H9 (cell line): ENCODE measurements around the gene USP28. TPM values are rescaled to one million over a fixed set of nuclear protein-coding genes. Genes with fewer than 3 reads are reported as not detected.
A peak's percentile ranks its signal among the peaks of the same experiment; 100 is the strongest.

ENCODE experiments used
- DNase-seq: peaks from one replicate; pipeline ENCODE4 v3.0.0-alpha.2; 2017
- H2AFZ ChIP-seq: one replicate; pipeline ENCODE4 v1.6.1; 2013; ENCODE audit warnings: mild to moderate bottlenecking, low read length, control low read depth, moderate library complexity
- H2AK5ac ChIP-seq: 2 replicates; pipeline ENCODE4 v1.6.1; 2013; ENCODE audit warnings: low read length, control low read depth, mixed read lengths; ENCODE audit not compliant: insufficient read length
- H2BK120ac ChIP-seq: one replicate; pipeline ENCODE4 v1.6.1; 2013; ENCODE audit warnings: low read depth, mild to moderate bottlenecking, low read length, control low read depth, inconsistent platforms; ENCODE audit not compliant: poor library complexity, severe bottlenecking
- H2BK12ac ChIP-seq: 2 replicates; pipeline ENCODE4 v1.6.1; 2013; ENCODE audit warnings: low read length, control low read depth, mixed read lengths, low read depth; ENCODE audit not compliant: insufficient read length
- H2BK15ac ChIP-seq: 2 replicates; pipeline ENCODE4 v1.6.1; 2013; ENCODE audit warnings: low read depth, low read length, control low read depth
- H2BK20ac ChIP-seq: one replicate; pipeline ENCODE4 v1.6.1; 2013; ENCODE audit warnings: low read depth, mild to moderate bottlenecking, low read length, control low read depth, inconsistent platforms; ENCODE audit not compliant: poor library complexity, severe bottlenecking
- H2BK5ac ChIP-seq: 2 replicates; pipeline ENCODE4 v1.6.1; 2013; ENCODE audit warnings: low read length, control low read depth, mixed read lengths; ENCODE audit not compliant: insufficient read length
- H3K14ac ChIP-seq: 2 replicates; pipeline ENCODE4 v1.6.1; 2013; ENCODE audit warnings: low read length, control low read depth; ENCODE audit not compliant: insufficient read depth
- H3K18ac ChIP-seq: 2 replicates; pipeline ENCODE4 v1.6.1; 2013; ENCODE audit warnings: low read depth, mild to moderate bottlenecking, mixed read lengths, low read length, control low read depth; ENCODE audit not compliant: insufficient read length
- H3K23ac ChIP-seq: 2 replicates; pipeline ENCODE4 v1.6.1; 2013; ENCODE audit warnings: low read length, control low read depth, mixed read lengths, low read depth; ENCODE audit not compliant: insufficient read length
- H3K23me2 ChIP-seq: 2 replicates; pipeline ENCODE4 v1.6.1; 2013; ENCODE audit warnings: low read depth, mild to moderate bottlenecking, mixed read lengths, low read length, control low read depth; ENCODE audit not compliant: insufficient read length, poor library complexity, severe bottlenecking
- H3K27ac ChIP-seq: 2 replicates; pipeline ENCODE4 v1.5.1; 2013; ENCODE audit warnings: low read length, control low read depth, mixed read lengths, low read depth; ENCODE audit not compliant: insufficient read length
- H3K27me3 ChIP-seq: 2 replicates; pipeline ENCODE4 v1.6.1; 2013; ENCODE audit warnings: low read length, control low read depth, inconsistent platforms; ENCODE audit not compliant: insufficient read depth
- H3K4ac ChIP-seq: 2 replicates; pipeline ENCODE4 v1.6.1; 2013; ENCODE audit warnings: low read depth, mild to moderate bottlenecking, control low read depth, inconsistent platforms, low read length, moderate library complexity
- H3K4me1 ChIP-seq: 2 replicates; pipeline ENCODE4 v1.6.1; 2013; ENCODE audit warnings: low read length, control low read depth, inconsistent platforms; ENCODE audit not compliant: insufficient read depth
- H3K4me2 ChIP-seq: 2 replicates; pipeline ENCODE4 v1.6.1; 2013; ENCODE audit warnings: low read length, control low read depth, mixed read lengths; ENCODE audit not compliant: insufficient read length, insufficient read depth
- H3K56ac ChIP-seq: 2 replicates; pipeline ENCODE4 v1.6.1; 2013; ENCODE audit warnings: low read depth, mild to moderate bottlenecking, mixed read lengths, low read length, control low read depth; ENCODE audit not compliant: insufficient read length
- H3K79me1 ChIP-seq: 2 replicates; pipeline ENCODE4 v1.6.1; 2013; ENCODE audit warnings: low read depth, mild to moderate bottlenecking, moderate library complexity, low read length, control low read depth, inconsistent platforms; ENCODE audit not compliant: insufficient read depth, poor library complexity, severe bottlenecking
- H3K79me2 ChIP-seq: 2 replicates; pipeline ENCODE4 v1.6.1; 2013; ENCODE audit warnings: low read length, control low read depth, inconsistent platforms; ENCODE audit not compliant: insufficient read depth
- H3K9ac ChIP-seq: 2 replicates; pipeline ENCODE4 v1.6.1; 2013; ENCODE audit warnings: low read length, control low read depth, mixed read lengths; ENCODE audit not compliant: insufficient read length; ENCODE audit errors: extremely low read depth
- H3K9me3 ChIP-seq: one replicate; pipeline ENCODE4 v1.6.1; 2013; ENCODE audit warnings: low read depth, low read length, inconsistent platforms; ENCODE audit not compliant: control insufficient read depth
- H3T11ph ChIP-seq: one replicate; pipeline ENCODE4 v1.6.1; 2013; ENCODE audit warnings: mild to moderate bottlenecking, low read length, control low read depth, inconsistent platforms
- H4K20me1 ChIP-seq: one replicate; pipeline ENCODE4 v1.6.1; 2013; ENCODE audit not compliant: control insufficient read depth, insufficient read length, insufficient read depth
- H4K5ac ChIP-seq: 2 replicates; pipeline ENCODE4 v1.6.1; 2013; ENCODE audit warnings: low read depth, mild to moderate bottlenecking, mixed read lengths, low read length, control low read depth; ENCODE audit not compliant: insufficient read length
- H4K8ac ChIP-seq: replicated peaks from 2 replicates; pipeline ENCODE4 v1.6.1; 2013; ENCODE audit warnings: low read length, control low read depth, mixed read lengths, low read depth; ENCODE audit not compliant: insufficient read length
- H4K91ac ChIP-seq: 2 replicates; pipeline ENCODE4 v1.6.1; 2013; ENCODE audit warnings: low read depth, mild to moderate bottlenecking, moderate library complexity, mixed read lengths, low read length, control low read depth; ENCODE audit not compliant: insufficient read length
- H3K27ac Mint-ChIP-seq, 3 experiments: 2 replicates in 2 of 3; 3 replicates in 1 of 3; pipeline ENCODE4 v1.8.0; 2020 to 2021; ENCODE audit warnings: mixed read lengths in 3 of 3, mild to moderate bottlenecking in 1 of 3, moderate library complexity in 1 of 3
- H3K27me3 Mint-ChIP-seq: 2 replicates; pipeline ENCODE4 v1.8.0; 2021; ENCODE audit warnings: low read depth, mild to moderate bottlenecking, moderate library complexity, mixed read lengths
- H3K36me3 Mint-ChIP-seq, 3 experiments: 2 replicates in 2 of 3; 3 replicates in 1 of 3; pipeline ENCODE4 v1.8.0; 2020 to 2021; ENCODE audit warnings: low read depth in 3 of 3, mixed read lengths in 3 of 3; ENCODE audit not compliant: insufficient read depth in 1 of 3
- H3K4me1 Mint-ChIP-seq, 2 experiments: 2 replicates each; pipeline ENCODE4 v1.8.0; 2020; ENCODE audit warnings: mixed read lengths in 2 of 2
- H3K4me3 Mint-ChIP-seq, 2 experiments: 2 replicates in 1 of 2; 3 replicates in 1 of 2; pipeline ENCODE4 v1.8.0; 2020 to 2021; ENCODE audit warnings: mild to moderate bottlenecking in 2 of 2, mixed read lengths in 2 of 2, moderate library complexity in 1 of 2
- H3K9me3 Mint-ChIP-seq, 2 experiments: 2 replicates in 1 of 2; 3 replicates in 1 of 2; pipeline ENCODE4 v1.8.0; 2020; ENCODE audit warnings: mild to moderate bottlenecking in 2 of 2, mixed read lengths in 2 of 2, moderate library complexity in 1 of 2
- WGBS: extraction: QIAGEN DNeasy Blood & Tissue Kit; methylation state at CpG from one replicate; pipeline ENCODE4 v1.1.7; 2013; ENCODE audit warnings: missing lambda C conversion rate, low lambda C conversion rate, mixed read lengths; ENCODE audit not compliant: insufficient read length; ENCODE audit errors: extremely low coverage; 5-methylcytosine and 5-hydroxymethylcytosine counted together
- total RNA-seq: library from RNA; stranded (reverse); gene quantifications from 2 replicates; pipeline ENCODE4 v1.2.1, GENCODE V29; 2021
- TF ChIP-seq, protein P1 (sequence below): fragments of 200-600 bp; sonication (generic); conservative IDR thresholded peaks from 3 replicates; pipeline ENCODE4 v1.8.0; 2021; ENCODE audit warnings: antibody characterized with exemption, mild to moderate bottlenecking

USP28 gene
- total RNA-seq, 1 experiment from 2014 or later, result 107 TPM

DNA sequence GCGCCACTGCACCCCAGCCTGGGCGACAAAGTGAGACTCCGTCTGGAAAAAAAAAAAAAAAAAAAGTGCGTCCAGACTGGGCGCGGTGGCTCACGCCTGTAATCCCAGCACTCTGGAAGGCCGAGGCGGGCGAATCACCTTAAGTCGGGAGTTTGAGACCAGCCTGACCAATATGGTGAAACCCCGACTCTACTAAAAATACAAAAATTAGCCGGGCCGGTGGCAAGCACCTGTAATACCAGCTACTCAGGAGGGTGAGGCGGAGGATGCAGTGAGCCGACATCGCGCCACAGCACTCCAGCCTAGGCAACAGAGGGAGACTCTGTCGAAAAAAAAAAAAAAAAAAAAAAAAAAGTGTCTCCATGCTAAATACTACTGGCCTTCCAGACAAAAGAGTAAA, 1.3 kb downstream of the USP28 start:
- Histone ChIP-seq H2AFZ (no peak overlapping the region), H3K9ac (peak overlapping the region; percentile 87)
- DNase-seq, result no peak

More for the DNA sequence above, 1.3 kb downstream of the USP28 start:
- Histone ChIP-seq H3K4me1 (peaks cover 6% of the 10 kb centered on the region), H2BK20ac (no peak overlapping the region), H2AK5ac (no peak overlapping the region), H3K79me1 (peaks cover 6% of the 10 kb centered on the region), H4K20me1 (no peaks in the 10 kb centered on the region), H3K23ac (no peak overlapping the region), H3K27me3 (no peaks in the 10 kb centered on the region), H3K9me3 (no peaks in the 10 kb centered on the region), H3K27ac (peak overlapping the region; percentile 37), H2BK5ac (no peak overlapping the region), H3K23me2 (peaks cover 10% of the 10 kb centered on the region), H3K4me2 (peak overlapping the region; percentile 98), H4K5ac (no peak overlapping the region), H2BK12ac (no peak overlapping the region), H3K56ac (no peak overlapping the region), H3K79me2 (peaks cover 42% of the 10 kb centered on the region), H2BK120ac (no peak overlapping the region), H4K8ac (no peak overlapping the region), H3K4ac (no peak overlapping the region), H3T11ph (no peak overlapping the region), H4K91ac (no peak overlapping the region), H3K18ac (no peak overlapping the region), H3K14ac (no peak overlapping the region), H2BK15ac (no peak overlapping the region)
- H3K36me3 Mint-ChIP-seq, result peaks cover 16 to 41% (median 31%) of the 10 kb centered on the region in 3 experiments
- WGBS, result no CpG with 5 or more reads among the region's 19 CpGs
- no peaks in the 10 kb centered on the region for H3K9me3 Mint-ChIP-seq
- H3K27ac Mint-ChIP-seq, result peak overlapping the region in 2 of 3 experiments; percentile 3 to 85; a peak in 2 of 7 replicates
- peak overlapping the region; percentile 86 to 89 for H3K4me3 Mint-ChIP-seq
- TF ChIP-seq, protein P1, sequence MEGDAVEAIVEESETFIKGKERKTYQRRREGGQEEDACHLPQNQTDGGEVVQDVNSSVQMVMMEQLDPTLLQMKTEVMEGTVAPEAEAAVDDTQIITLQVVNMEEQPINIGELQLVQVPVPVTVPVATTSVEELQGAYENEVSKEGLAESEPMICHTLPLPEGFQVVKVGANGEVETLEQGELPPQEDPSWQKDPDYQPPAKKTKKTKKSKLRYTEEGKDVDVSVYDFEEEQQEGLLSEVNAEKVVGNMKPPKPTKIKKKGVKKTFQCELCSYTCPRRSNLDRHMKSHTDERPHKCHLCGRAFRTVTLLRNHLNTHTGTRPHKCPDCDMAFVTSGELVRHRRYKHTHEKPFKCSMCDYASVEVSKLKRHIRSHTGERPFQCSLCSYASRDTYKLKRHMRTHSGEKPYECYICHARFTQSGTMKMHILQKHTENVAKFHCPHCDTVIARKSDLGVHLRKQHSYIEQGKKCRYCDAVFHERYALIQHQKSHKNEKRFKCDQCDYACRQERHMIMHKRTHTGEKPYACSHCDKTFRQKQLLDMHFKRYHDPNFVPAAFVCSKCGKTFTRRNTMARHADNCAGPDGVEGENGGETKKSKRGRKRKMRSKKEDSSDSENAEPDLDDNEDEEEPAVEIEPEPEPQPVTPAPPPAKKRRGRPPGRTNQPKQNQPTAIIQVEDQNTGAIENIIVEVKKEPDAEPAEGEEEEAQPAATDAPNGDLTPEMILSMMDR, result no peak
- no peaks in the 10 kb centered on the region for H3K27me3 Mint-ChIP-seq
- H3K4me1 Mint-ChIP-seq, result peaks cover 51 to 57% of the 10 kb centered on the region in 2 experiments
